Measurements from ENCODE around the gene FNIP2. TPM values are rescaled to one million over a fixed set of nuclear protein-coding genes. Genes with fewer than 3 reads are reported as not detected.

FNIP2 gene
- total RNA-seq, 2 donors from 2014 or later = 8.6 to 11.5 TPM

- no peaks in the 10 kb centered on the region for H3K27me3 ChIP-seq (ENCODE audit: control insufficient read depth, insufficient read depth, low read length, poor library complexity, severe bottlenecking)
- H3K27ac ChIP-seq (ENCODE audit: low read depth, low read length) = no peak overlapping the region
- no peaks in the 10 kb centered on the region for H3K4me1 ChIP-seq (ENCODE audit: control insufficient read depth, insufficient read depth, low read length)
- Mint-ChIP-seq H3K9me3 (no peaks in the 10 kb centered on the region), H3K27me3 (ENCODE audit: insufficient read depth) (no peaks in the 10 kb centered on the region), H3K4me1 (peaks cover 14% of the 10 kb centered on the region), H3K4me3 (no peak overlapping the region), H3K36me3 (ENCODE audit: low read depth) (no peaks in the 10 kb centered on the region), H3K27ac (no peak overlapping the region)
- 86 to 98% methylated on average over 1 to 2 of the region's 2 CpGs for WGBS, 2 experiments (ENCODE audit: insufficient coverage in 1 of 2, insufficient read length in 1 of 2)
- no peak overlapping the region for H3K9ac ChIP-seq (ENCODE audit: extremely low read depth, low read length, poor library complexity, severe bottlenecking)
- no peak overlapping the region for H3K4me3 ChIP-seq (ENCODE audit: low read length)
- no peaks in the 10 kb centered on the region for H3K36me3 ChIP-seq (ENCODE audit: control insufficient read depth, insufficient read depth, low read length)
- no peak for DNase-seq
- TF ChIP-seq CTCF (conservative IDR thresholded peaks at IDR 0.05) = no peak
- no peaks in the 10 kb centered on the region for H3K9me3 ChIP-seq (ENCODE audit: control insufficient read depth, low read length)
Observed at GRCh38 chr4:158849681-158850080, 80.9 kb downstream of the FNIP2 start.

- Histone ChIP-seq H3K4me1 (ENCODE audit: control insufficient read depth, insufficient read depth, low read length) (no peaks in the 10 kb centered on the region), H3K9ac (ENCODE audit: extremely low read depth, low read length, poor library complexity, severe bottlenecking) (no peak overlapping the region), H3K27me3 (ENCODE audit: control insufficient read depth, insufficient read depth, low read length, poor library complexity, severe bottlenecking) (no peaks in the 10 kb centered on the region), H3K36me3 (ENCODE audit: control insufficient read depth, insufficient read depth, low read length) (no peaks in the 10 kb centered on the region), H3K27ac (ENCODE audit: low read depth, low read length) (no peak overlapping the region), H3K4me3 (ENCODE audit: low read length) (no peak overlapping the region), H3K9me3 (ENCODE audit: control insufficient read depth, low read length) (no peaks in the 10 kb centered on the region)
- Mint-ChIP-seq H3K4me3 (no peak overlapping the region), H3K27me3 (ENCODE audit: insufficient read depth) (no peaks in the 10 kb centered on the region), H3K27ac (no peak overlapping the region), H3K4me1 (peaks cover 8% of the 10 kb centered on the region), H3K9me3 (no peaks in the 10 kb centered on the region), H3K36me3 (ENCODE audit: low read depth) (no peaks in the 10 kb centered on the region)
- DNase-seq = no peak
- TF ChIP-seq CTCF (conservative IDR thresholded peaks at IDR 0.05) = no peak
Observed at GRCh38 chr4:158850371-158850770, 81.5 kb downstream of the FNIP2 start.

GRCh38 chr4:158850800-158851644, 82.2 kb downstream of the FNIP2 start:
- no peak for DNase-seq
- Mint-ChIP-seq H3K27me3 (ENCODE audit: insufficient read depth) (no peaks in the 10 kb centered on the region), H3K9me3 (no peaks in the 10 kb centered on the region), H3K27ac (no peak overlapping the region), H3K36me3 (ENCODE audit: low read depth) (no peaks in the 10 kb centered on the region), H3K4me1 (peaks cover 8% of the 10 kb centered on the region), H3K4me3 (no peak overlapping the region)
- H3K36me3 ChIP-seq (ENCODE audit: control insufficient read depth, insufficient read depth, low read length) = no peaks in the 10 kb centered on the region
- H3K27ac ChIP-seq (ENCODE audit: low read depth, low read length) = no peak overlapping the region
- no peak overlapping the region for H3K9ac ChIP-seq (ENCODE audit: extremely low read depth, low read length, poor library complexity, severe bottlenecking)
- H3K4me1 ChIP-seq (ENCODE audit: control insufficient read depth, insufficient read depth, low read length) = no peaks in the 10 kb centered on the region
- H3K9me3 ChIP-seq (ENCODE audit: control insufficient read depth, low read length) = no peaks in the 10 kb centered on the region
- H3K4me3 ChIP-seq (ENCODE audit: low read length) = no peak overlapping the region
- H3K27me3 ChIP-seq (ENCODE audit: control insufficient read depth, insufficient read depth, low read length, poor library complexity, severe bottlenecking) = no peaks in the 10 kb centered on the region
- WGBS, 2 experiments (ENCODE audit: insufficient coverage in 1 of 2, insufficient read length in 1 of 2) = 81 to 86% methylated on average over 1 to 5 of the region's 7 CpGs
- peak; percentile 85 for TF ChIP-seq CTCF (conservative IDR thresholded peaks at IDR 0.05)

Data from endodermal cell (in vitro differentiated cells).